GM19099 (cell line): ENCODE results near the gene CPNE4.

ENCODE experiments used
- POLR2A ChIP-seq: IDR thresholded peaks from 3 replicates; pipeline ENCODE4 v1.6.1; 2011; ENCODE audit warnings: low read depth; ENCODE audit not compliant: insufficient read length; ENCODE audit errors: extremely low read depth

Gene CPNE4

GRCh38 chr3:131731709-131732108 lies 303.1 kb downstream of the CPNE4 start:
- no peak for TF ChIP-seq POLR2A

DNA sequence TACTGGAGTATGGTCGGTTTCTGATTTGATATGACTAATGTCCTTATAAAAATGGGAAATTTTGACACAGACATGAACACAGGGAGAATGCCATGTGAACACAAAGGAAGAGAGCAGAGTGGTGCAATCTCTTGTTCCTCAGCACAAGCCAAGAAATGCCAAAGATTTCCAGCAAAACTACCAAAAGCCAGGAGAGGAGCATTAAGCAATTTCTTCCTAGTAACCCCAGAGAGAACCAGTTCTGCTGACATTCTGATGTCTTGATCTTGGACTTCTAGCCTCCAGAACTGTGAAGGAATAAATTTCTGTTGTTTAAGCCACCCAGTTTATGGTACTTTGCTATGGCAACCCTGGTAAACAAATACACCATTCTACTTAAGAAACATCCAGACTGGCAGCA lies 304.2 kb downstream of the CPNE4 start:
- TF ChIP-seq POLR2A = no peak

GRCh38 chr3:131729643-131730017 lies 305.2 kb downstream of the CPNE4 start:
- no peak for TF ChIP-seq POLR2A

GRCh38 chr3:131728898-131729642 lies 305.7 kb downstream of the CPNE4 start:
- TF ChIP-seq POLR2A = no peak

DNA sequence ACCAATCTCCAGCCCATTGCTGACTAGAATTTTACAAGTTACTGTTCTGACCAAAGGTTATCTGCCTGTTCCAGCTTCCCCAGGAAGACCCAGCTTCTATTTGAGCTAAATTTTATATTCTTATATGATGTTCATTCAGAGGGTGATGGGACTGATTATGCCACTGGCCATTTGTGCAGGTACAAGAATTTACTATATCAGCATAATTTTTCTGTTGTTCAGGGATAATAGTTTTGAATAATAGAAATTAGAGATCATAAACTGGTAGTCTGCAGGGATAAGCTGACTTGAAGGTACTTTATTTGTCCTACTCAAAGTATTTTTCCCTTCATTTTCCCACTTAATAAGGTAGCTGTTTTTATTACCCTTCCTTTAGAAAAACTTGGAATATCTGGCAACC lies 309.4 kb downstream of the CPNE4 start:
- no peak for TF ChIP-seq POLR2A

DNA sequence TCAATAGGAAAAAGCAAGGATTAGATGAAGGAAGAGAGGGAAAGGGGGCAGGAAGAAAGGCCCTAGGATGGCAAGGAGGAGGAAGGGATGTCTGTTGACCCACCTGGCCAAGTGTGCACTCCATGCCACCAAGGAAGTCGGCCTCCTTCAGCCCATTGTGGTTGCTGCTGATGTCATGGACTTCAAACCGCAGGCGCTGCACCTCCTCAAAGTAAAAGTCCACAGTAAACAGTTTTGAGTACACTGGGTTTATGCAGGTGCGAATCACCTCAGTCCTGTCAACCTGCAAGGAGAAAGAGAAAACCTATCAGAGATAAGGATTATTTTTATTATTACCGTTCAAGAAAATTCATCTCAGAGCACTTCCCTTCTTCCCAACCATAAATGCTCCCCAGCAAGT lies 311.5 kb downstream of the CPNE4 start:
- no peak for TF ChIP-seq POLR2A

- TF ChIP-seq POLR2A = no peak
These were observed 317.3 kb downstream of the CPNE4 start for GRCh38 chr3:131717493-131717892.

GRCh38 chr3:131716943-131717342 lies 317.9 kb downstream of the CPNE4 start:
- TF ChIP-seq POLR2A = no peak

GRCh38 chr3:131716007-131716406 lies 318.8 kb downstream of the CPNE4 start:
- no peak for TF ChIP-seq POLR2A

DNA sequence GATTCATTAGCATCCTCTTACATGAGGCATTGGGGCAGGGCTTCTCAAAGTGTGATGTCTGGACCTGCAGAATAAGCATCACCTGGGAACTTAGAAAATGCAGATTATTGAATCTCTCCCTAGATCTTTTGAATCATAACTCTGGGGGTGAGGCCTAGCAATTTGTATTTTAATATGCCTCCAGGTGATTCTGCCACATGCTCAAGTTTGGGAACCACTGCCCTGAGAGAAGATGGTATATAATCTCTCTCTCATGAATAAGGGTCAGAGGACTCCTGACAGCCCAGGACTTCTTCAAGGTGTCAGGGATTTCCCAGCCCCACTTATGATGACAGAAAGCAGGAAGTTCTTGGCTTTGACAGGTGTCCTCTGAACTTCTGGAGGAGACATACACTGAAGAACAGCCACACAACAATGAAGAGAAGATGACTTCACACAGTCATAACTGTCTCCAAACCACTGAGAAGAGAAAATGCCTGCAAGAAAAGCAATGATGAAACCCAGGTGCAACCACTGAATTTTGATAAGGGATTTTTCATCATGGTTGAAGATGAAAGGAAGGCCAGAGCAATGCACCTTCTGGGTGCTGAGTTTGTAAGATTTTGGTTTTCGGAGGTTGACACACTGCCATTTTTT lies 320.1 kb downstream of the CPNE4 start:
- no peak for TF ChIP-seq POLR2A

GRCh38 chr3:131713416-131714123 lies 321.2 kb downstream of the CPNE4 start:
- TF ChIP-seq POLR2A = no peak

GRCh38 chr3:131712662-131713061 lies 322.2 kb downstream of the CPNE4 start:
- TF ChIP-seq POLR2A = no peak

GRCh38 chr3:131711114-131711768 lies 323.6 kb downstream of the CPNE4 start:
- no peak for TF ChIP-seq POLR2A

DNA sequence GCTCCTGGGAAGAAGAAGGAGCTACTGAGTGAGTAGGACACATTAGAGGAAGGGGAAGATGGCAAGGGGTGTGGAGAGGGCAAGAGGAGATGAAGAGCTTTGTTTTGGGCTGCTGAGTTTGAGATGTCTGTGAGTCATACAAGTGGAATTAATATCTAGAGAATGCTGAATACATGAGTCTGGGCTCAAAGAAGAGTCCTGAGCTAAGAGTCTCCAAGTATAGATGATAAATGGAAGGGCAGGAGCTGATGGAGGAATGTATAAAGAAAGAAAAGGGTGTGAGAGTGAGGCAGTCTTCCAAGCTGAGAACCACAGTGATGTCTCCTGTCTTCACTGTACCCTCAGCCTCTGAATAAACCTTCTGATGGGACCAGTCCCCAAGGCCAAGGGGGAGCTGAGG lies 326.6 kb downstream of the CPNE4 start:
- no peak for TF ChIP-seq POLR2A

GRCh38 chr3:131705558-131706051 lies 329.2 kb downstream of the CPNE4 start:
- TF ChIP-seq POLR2A = no peak
